ENCODE results near the gene ZNF117.
A peak's percentile ranks its signal among the peaks of the same experiment; 100 is the strongest.
"Not testable (repeated sequence)": the region's sequence is repeated elsewhere in the genome, so short reads cannot be mapped to it uniquely, and the experiment has no call there.

Gene ZNF117

GRCh38 chr7:64996305-64996704 is 5.5 kb upstream of the ZNF117 start:
- no peak for DNase-seq

- DNase-seq, result no peak
Measured at GRCh38 chr7:64993901-64994300, 3.1 kb upstream of the ZNF117 start.

GRCh38 chr7:64992971-64993370 is 2.1 kb upstream of the ZNF117 start:
- no peak for DNase-seq

- DNase-seq, result no peak
Measured at GRCh38 chr7:64990216-64990615, 620 bp downstream of the ZNF117 start.

GRCh38 chr7:64978497-64979203 is 12.2 kb downstream of the ZNF117 start:
- no peak for DNase-seq

- DNase-seq, result no peak
Measured at GRCh38 chr7:64965594-64965993, 25.2 kb downstream of the ZNF117 start.

GRCh38 chr7:64959072-64959747 is 31.6 kb downstream of the ZNF117 start:
- peak; percentile 38 to 57 for DNase-seq

GRCh38 chr7:64951250-64951848 is 39.5 kb downstream of the ZNF117 start:
- DNase-seq, result peak in 1 of 2 experiments; percentile 43

- not testable (repeated sequence) for DNase-seq
Measured at GRCh38 chr7:64950673-64951072, 40.2 kb downstream of the ZNF117 start.

GRCh38 chr7:64948774-64949173 is 42.1 kb downstream of the ZNF117 start:
- not testable (repeated sequence) for DNase-seq

- no peak for DNase-seq
Measured at GRCh38 chr7:64947252-64948000, 43.4 kb downstream of the ZNF117 start.

- DNase-seq, result peak in 1 of 2 experiments; percentile 11
Measured at GRCh38 chr7:64946772-64947171, 44.1 kb downstream of the ZNF117 start.

- DNase-seq, result no peak
Measured at GRCh38 chr7:64945503-64946175, 45.2 kb downstream of the ZNF117 start.

- DNase-seq, result not testable (repeated sequence)
Measured at GRCh38 chr7:64944667-64945502, 46.0 kb downstream of the ZNF117 start.

GRCh38 chr7:64940021-64940420 is 50.8 kb downstream of the ZNF117 start:
- DNase-seq, result not testable (repeated sequence)

GRCh38 chr7:64938540-64938939 is 52.3 kb downstream of the ZNF117 start:
- DNase-seq, result no peak

- DNase-seq, result no peak
Measured at GRCh38 chr7:64934478-64934877, 56.4 kb downstream of the ZNF117 start.

- not testable (repeated sequence) for DNase-seq
Measured at GRCh38 chr7:64928252-64929187, 62.3 kb downstream of the ZNF117 start.
